Esophagus mucosa (tissue), 1 donor: Measurements from ENCODE around the gene SFMBT1. TPM values are rescaled to one million over a fixed set of nuclear protein-coding genes. Genes with fewer than 3 reads are reported as not detected.
"Not testable (repeated sequence)": the region's sequence is repeated elsewhere in the genome, so short reads cannot be mapped to it uniquely, and the experiment has no call there.

ENCODE experiments used
- ATAC-seq: fragments of 200-7000 bp; cut with Tn5 transposase; one replicate; pipeline ENCODE4 v1.9.1; 2020
- total RNA-seq: library from RNA; stranded (reverse); gene quantifications from one replicate; pipeline ENCODE4 v1.2.4, GENCODE V29; 2023
- donor health status: DM: yes; HTN: yes; CAD: no.

Gene SFMBT1
- total RNA-seq, 1 donor from 2014 or later, result 5.8 TPM

GRCh38 chr3:53073553-53074365, 27.9 kb upstream of the SFMBT1 start:
- ATAC-seq, result peak; percentile 2

- peak; percentile 92 for ATAC-seq
Measured at GRCh38 chr3:53072653-53073552, 27.0 kb upstream of the SFMBT1 start.

GRCh38 chr3:53071882-53072431, 26.1 kb upstream of the SFMBT1 start:
- no peak for ATAC-seq

GRCh38 chr3:53069422-53070068, 23.7 kb upstream of the SFMBT1 start:
- no peak for ATAC-seq

- ATAC-seq, result no peak
Measured at GRCh38 chr3:53068176-53068575, 22.3 kb upstream of the SFMBT1 start.

GRCh38 chr3:53067567-53067966, 21.7 kb upstream of the SFMBT1 start:
- no peak for ATAC-seq

- ATAC-seq, result no peak
Measured at GRCh38 chr3:53065841-53066480, 20.1 kb upstream of the SFMBT1 start.

- ATAC-seq, result no peak
Measured at GRCh38 chr3:53062905-53063304, 17.0 kb upstream of the SFMBT1 start.

- ATAC-seq, result no peak
Measured at GRCh38 chr3:53056442-53056841, 10.6 kb upstream of the SFMBT1 start.

- ATAC-seq, result not testable (repeated sequence)
Measured at GRCh38 chr3:53054233-53054632, 8.4 kb upstream of the SFMBT1 start.

GRCh38 chr3:53051929-53052328, 6.1 kb upstream of the SFMBT1 start:
- peak; percentile 86 for ATAC-seq

GRCh38 chr3:53049987-53050386, 4.1 kb upstream of the SFMBT1 start:
- ATAC-seq, result no peak

- ATAC-seq, result peak; percentile 60
Measured at GRCh38 chr3:53046171-53047170, 598 bp upstream of the SFMBT1 start.

GRCh38 chr3:53044711-53045517, 959 bp downstream of the SFMBT1 start:
- peak; percentile 63 for ATAC-seq

GRCh38 chr3:53044371-53044710, 1.5 kb downstream of the SFMBT1 start:
- ATAC-seq, result no peak

GRCh38 chr3:53043738-53044137, 2.1 kb downstream of the SFMBT1 start:
- ATAC-seq, result no peak

GRCh38 chr3:53042651-53043050, 3.2 kb downstream of the SFMBT1 start:
- no peak for ATAC-seq

- ATAC-seq, result no peak
Measured at GRCh38 chr3:53040351-53040820, 5.5 kb downstream of the SFMBT1 start.

GRCh38 chr3:53039376-53039752, 6.5 kb downstream of the SFMBT1 start:
- ATAC-seq, result no peak
